KMS-11 (cell line): Measurements from ENCODE around the gene KCNMB4.

ENCODE experiments used
- H2AFZ ChIP-seq: fragments of 200-600 bp; sonication (generic); 2 replicates; pipeline ENCODE4 v1.6.1; 2016; ENCODE audit warnings: antibody characterized with exemption, mixed run types, low read depth
- H3K27ac ChIP-seq: fragments of 200-600 bp; sonication (generic); 2 replicates; pipeline ENCODE4 v1.6.1; 2016; ENCODE audit warnings: mild to moderate bottlenecking, mixed run types
- H3K27me3 ChIP-seq: fragments of 200-600 bp; sonication (generic); 2 replicates; pipeline ENCODE4 v1.6.1; 2017; ENCODE audit warnings: mild to moderate bottlenecking, low read depth, mixed run types, moderate library complexity; ENCODE audit not compliant: insufficient read depth
- H3K36me3 ChIP-seq: fragments of 200-600 bp; sonication (generic); 2 replicates; pipeline ENCODE4 v1.6.1; 2017; ENCODE audit warnings: mild to moderate bottlenecking, mixed run types; ENCODE audit not compliant: insufficient read depth
- H3K4me1 ChIP-seq: fragments of 200-600 bp; sonication (generic); 2 replicates; pipeline ENCODE4 v1.6.1; 2016; ENCODE audit warnings: mild to moderate bottlenecking, low read depth, mixed run types; ENCODE audit not compliant: poor library complexity, severe bottlenecking
- H3K4me2 ChIP-seq: fragments of 200-600 bp; sonication (generic); 2 replicates; pipeline ENCODE4 v1.7.0; 2016; ENCODE audit warnings: mild to moderate bottlenecking, mixed run types
- H3K4me3 ChIP-seq: fragments of 200-600 bp; sonication (generic); IDR thresholded peaks from 2 replicates; pipeline ENCODE4 v1.6.1; 2017; ENCODE audit warnings: low read depth, low read length, mixed read lengths; ENCODE audit not compliant: insufficient read depth
- H3K79me2 ChIP-seq: fragments of 200-600 bp; sonication (generic); 2 replicates; pipeline ENCODE4 v1.6.1; 2016; ENCODE audit warnings: low read depth, mixed run types; ENCODE audit not compliant: insufficient read depth
- H3K9ac ChIP-seq: fragments of 200-600 bp; sonication (generic); 2 replicates; pipeline ENCODE4 v1.6.1; 2016; ENCODE audit warnings: mild to moderate bottlenecking, mixed run types
- H4K20me1 ChIP-seq: fragments of 200-600 bp; sonication (generic); 2 replicates; pipeline ENCODE4 v1.6.1; 2016; ENCODE audit warnings: mild to moderate bottlenecking, mixed run types; ENCODE audit not compliant: insufficient read depth
- CTCF ChIP-seq: fragments of 200-600 bp; sonication (generic); conservative IDR thresholded peaks from 2 replicates; pipeline ENCODE4 v1.6.1; 2017; ENCODE audit warnings: low read depth, mild to moderate bottlenecking, antibody characterized with exemption, low read length, moderate library complexity, mixed read lengths

Gene KCNMB4

GRCh38 chr12:70355972-70356371, 10.1 kb upstream of the KCNMB4 start:
- Histone ChIP-seq H3K4me2 (no peak overlapping the region), H3K27ac (no peak overlapping the region), H3K27me3 (no peaks in the 10 kb centered on the region), H3K36me3 (no peaks in the 10 kb centered on the region), H4K20me1 (no peaks in the 10 kb centered on the region), H3K4me3 (no peak overlapping the region), H3K9ac (no peak overlapping the region), H3K4me1 (no peaks in the 10 kb centered on the region), H2AFZ (no peak overlapping the region), H3K79me2 (no peaks in the 10 kb centered on the region)
- TF ChIP-seq CTCF = no peak

- H3K27ac ChIP-seq = no peak overlapping the region
- H3K4me2 ChIP-seq = no peak overlapping the region
- no peak overlapping the region for H3K4me3 ChIP-seq
- peaks cover 1% of the 10 kb centered on the region for H3K4me1 ChIP-seq
- no peaks in the 10 kb centered on the region for H4K20me1 ChIP-seq
- H3K79me2 ChIP-seq = no peaks in the 10 kb centered on the region
- no peak overlapping the region for H2AFZ ChIP-seq
- H3K36me3 ChIP-seq = no peaks in the 10 kb centered on the region
- peaks cover 9% of the 10 kb centered on the region; the same call in 1 of the 2 replicates for H3K27me3 ChIP-seq
- no peak overlapping the region for H3K9ac ChIP-seq
- no peak for TF ChIP-seq CTCF
Observed at GRCh38 chr12:70359458-70360197, 6.5 kb upstream of the KCNMB4 start.

- H3K27me3 ChIP-seq = peaks cover 15% of the 10 kb centered on the region; the same call in 1 of the 2 replicates
- TF ChIP-seq CTCF = no peak
- H2AFZ ChIP-seq = no peak overlapping the region
- no peaks in the 10 kb centered on the region for H3K79me2 ChIP-seq
- H3K36me3 ChIP-seq = no peaks in the 10 kb centered on the region
- no peak overlapping the region for H3K4me2 ChIP-seq
- peaks cover 6% of the 10 kb centered on the region for H3K4me1 ChIP-seq
- H4K20me1 ChIP-seq = no peaks in the 10 kb centered on the region
- H3K9ac ChIP-seq = no peak overlapping the region
- H3K27ac ChIP-seq = no peak overlapping the region
- H3K4me3 ChIP-seq = no peak overlapping the region
Observed at GRCh38 chr12:70360218-70360617, 5.9 kb upstream of the KCNMB4 start.

GRCh38 chr12:70364695-70365397, 1.2 kb upstream of the KCNMB4 start:
- TF ChIP-seq CTCF = no peak
- Histone ChIP-seq H3K4me2 (peak overlapping the region; percentile 94), H3K4me3 (no peak overlapping the region), H3K27ac (no peak overlapping the region), H3K36me3 (no peaks in the 10 kb centered on the region), H4K20me1 (no peaks in the 10 kb centered on the region), H3K27me3 (peaks cover 15% of the 10 kb centered on the region; the same call in 1 of the 2 replicates), H3K4me1 (peaks cover 16% of the 10 kb centered on the region), H3K79me2 (no peaks in the 10 kb centered on the region), H3K9ac (no peak overlapping the region), H2AFZ (peak overlapping the region; percentile 99)
